GF-D8 (cell line): ENCODE data around the gene TIFAB.
"Not testable (repeated sequence)": the region's sequence is repeated elsewhere in the genome, so short reads cannot be mapped to it uniquely, and the experiment has no call there.

ENCODE experiments used
- DNase-seq: peaks from one replicate; lab custom pipeline; 2025; lab: John Stamatoyannopoulos, UW

The TIFAB gene

GRCh38 chr5:135452321-135453030 lies at the start of gene TIFAB:
TIFAB (minus strand) TSS chr5:135452351; CDS start chr5:135449939, 2,412 bp downstream.
- no peak for DNase-seq

GRCh38 chr5:135498637-135498995 lies 46.5 kb upstream of the TIFAB start:
- no peak for DNase-seq

GRCh38 chr5:135497971-135498636 lies 46.0 kb upstream of the TIFAB start:
- DNase-seq = no peak

DNA sequence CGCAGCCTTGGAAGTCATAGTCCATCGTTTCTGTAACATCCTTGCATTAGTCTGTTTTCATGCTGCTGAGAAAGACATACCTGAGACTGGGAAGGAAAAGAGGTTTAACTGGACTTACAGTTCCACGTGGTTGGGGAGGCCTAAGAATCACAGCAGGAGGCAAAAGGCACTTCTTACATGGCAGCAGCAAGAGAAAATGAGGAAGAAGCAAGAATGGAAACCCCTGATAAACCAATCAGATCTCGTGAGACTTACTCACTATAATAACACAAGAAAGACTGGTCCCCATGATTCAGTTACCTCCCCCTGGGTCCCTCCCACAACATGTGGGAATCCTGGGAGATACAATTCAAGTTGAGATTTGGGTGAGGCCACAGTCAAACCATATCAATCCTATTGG lies 43.4 kb upstream of the TIFAB start:
- not testable (repeated sequence) for DNase-seq

DNA sequence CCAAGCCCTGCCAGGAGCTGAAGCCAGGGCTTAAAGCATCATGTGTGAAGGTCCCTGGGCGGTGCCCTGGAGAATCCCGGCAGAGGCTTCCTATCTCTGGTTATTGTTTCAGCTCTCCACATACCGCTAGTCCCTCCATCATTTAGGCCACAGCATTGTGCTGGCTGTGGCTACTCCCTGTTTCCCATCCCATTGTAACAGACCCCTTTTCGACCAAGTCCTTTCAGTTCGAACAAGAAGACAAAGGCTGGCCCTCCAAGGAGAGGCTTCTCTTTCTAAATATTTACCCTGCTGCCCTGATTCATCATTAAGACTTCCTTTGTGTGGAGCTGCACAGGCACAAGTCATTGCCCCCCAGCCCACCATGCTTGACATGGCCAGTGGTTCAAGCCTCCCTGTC lies 42.0 kb upstream of the TIFAB start:
- DNase-seq = no peak

GRCh38 chr5:135493406-135494180 lies 41.4 kb upstream of the TIFAB start:
- DNase-seq = no peak

DNA sequence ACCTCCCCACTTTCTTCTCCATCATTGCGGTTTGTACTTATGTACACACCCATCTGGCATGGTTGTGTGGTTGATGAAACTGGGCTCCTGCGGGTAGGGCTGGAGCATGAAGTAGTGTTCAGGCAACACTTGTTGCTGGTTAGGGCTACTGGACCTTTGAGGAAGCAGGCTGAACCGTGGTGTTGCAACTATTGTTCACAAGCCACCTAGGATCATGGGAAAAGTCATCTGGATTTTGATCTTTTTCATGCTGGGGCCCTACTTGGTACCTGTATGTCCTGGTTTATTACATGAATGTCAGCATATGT lies 40.1 kb upstream of the TIFAB start:
- DNase-seq = no peak

- no peak for DNase-seq
Observed at GRCh38 chr5:135491552-135492318, 39.6 kb upstream of the TIFAB start.

DNA sequence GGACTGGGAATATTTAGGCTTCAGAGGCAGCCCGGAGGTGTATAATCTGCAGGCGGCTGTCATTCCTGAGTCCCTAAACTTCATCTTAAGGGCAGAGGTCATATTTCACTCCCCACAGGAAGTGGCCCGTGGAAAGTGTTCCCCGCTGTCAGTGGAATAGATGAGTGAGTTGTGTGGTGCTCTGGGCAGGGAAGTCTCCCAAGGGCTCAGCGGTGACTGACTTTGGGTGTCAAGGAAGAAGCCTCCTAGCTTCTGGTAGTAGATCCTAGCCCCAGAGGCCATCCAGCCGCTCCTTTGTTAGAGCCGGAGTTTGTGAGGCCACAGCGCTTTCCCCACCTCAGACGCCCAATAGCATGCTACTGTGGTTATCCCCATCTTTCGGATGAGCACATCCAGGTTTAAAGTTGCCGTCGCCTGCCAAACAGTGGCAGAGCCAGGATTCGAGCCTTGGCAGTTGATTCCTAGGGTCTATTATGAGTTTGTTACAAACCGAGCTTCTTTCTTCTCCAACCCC lies 38.9 kb upstream of the TIFAB start:
- no peak for DNase-seq

- no peak for DNase-seq
Observed at GRCh38 chr5:135490245-135491037, 38.3 kb upstream of the TIFAB start.

DNA sequence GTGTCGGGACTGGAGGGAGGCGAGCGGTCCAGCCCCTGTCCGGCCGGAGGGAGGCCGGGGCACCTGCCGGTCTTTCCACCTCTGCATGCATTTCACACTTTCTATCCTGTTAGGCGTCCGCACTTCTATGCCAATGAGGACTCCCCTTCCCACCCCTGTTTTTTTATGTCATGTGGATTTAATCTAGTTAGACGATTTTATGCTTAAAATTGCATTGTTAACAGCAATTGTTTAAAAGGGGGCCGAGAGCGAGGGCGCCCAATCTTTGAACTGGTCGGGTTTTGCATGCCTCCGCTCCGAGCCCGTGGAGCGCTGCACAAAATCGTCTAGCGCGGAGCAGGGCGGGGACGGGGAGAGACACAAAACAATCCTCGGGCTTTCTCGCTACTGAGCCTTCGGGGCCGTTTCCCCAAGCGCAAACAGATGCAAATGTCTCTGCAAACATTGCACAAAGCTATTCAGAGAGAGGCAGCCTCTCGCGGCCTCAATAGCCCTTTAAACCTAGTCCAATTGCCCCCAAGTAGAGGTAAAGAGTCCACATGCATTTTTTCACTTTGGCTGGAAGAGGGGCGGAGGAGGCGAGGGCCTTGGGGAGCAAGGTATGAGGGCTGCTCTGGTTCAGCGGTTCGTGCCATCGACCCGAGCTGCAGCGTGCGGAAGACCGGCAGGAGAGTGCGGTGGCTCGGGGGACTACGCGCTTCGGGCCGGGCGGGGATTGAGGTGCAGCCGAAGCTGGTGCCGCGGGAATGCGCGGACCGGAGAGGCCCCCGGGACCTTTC lies 37.5 kb upstream of the TIFAB start:
- DNase-seq = no peak

DNA sequence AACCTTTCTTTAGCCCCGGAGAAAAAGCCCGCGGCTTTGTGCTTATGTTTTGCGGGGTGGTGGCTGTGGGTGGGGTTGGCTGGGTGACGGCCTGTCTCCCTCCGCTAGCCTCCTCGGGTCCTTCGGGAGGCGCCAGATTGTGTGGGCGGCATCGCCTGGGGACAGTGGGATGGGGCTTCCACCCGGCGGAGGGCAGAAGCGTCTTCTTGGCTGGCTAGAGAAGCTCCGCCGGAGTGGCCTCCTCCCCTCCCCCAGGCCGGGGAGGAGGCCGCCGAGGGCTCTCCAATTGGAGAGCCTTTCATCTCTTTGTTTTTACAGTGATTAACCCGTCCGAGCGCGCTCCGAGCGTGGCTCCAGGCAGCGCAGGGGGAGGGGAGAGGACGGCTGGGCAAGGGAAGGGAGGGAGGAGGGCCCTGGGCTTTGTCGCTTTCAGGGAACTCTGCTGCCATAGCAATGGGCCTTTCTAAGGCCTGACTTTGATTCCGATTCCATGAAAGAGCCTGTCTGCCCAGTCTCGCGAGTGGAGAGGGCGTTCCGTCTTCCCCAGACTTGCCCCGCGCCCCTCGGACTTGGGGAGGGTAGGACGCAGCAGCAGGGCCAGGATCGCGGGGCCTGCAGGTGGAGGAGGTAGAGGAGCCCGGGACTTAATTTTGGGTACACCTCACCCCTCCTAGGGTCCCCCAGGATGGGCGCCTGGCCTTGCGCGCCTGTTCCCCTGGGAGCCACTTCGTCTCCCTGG lies 36.7 kb upstream of the TIFAB start:
- no peak for DNase-seq

DNA sequence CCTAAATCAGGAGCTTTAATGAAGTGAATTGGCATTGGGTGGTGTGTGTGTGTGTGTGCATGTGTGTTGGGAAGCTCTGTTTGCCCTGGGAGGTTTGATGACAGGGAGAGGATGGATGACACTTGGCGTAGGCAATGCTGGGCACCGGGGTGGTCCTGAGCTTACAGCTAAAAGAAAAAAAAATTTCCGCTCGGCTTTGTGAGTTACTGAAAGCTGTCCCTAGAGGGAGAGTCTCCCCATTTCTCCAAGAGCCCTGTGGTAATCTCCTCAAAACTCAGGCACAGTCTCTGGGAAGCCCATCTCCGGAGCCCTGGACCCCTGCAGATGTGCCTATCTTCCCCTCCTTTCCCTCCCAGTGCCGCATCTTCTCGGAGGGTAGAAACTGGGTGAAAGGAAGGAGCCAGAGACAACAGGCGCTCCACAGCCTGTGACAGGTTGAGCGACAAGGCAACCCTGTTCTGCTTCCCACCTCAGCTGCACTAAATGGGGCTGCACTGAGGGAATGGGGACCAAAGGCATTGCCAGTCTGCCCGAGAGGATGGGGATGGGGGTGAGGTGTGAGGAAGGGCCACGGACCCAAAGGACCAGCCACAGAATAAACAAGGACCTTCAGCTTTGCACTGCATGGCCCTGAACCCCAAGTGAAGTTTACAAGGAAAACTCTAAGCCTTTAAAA lies 35.8 kb upstream of the TIFAB start:
- no peak for DNase-seq

GRCh38 chr5:135487037-135487395 lies 34.9 kb upstream of the TIFAB start:
- no peak for DNase-seq

GRCh38 chr5:135486131-135487036 lies 34.2 kb upstream of the TIFAB start:
- no peak for DNase-seq

- no peak for DNase-seq
Observed at GRCh38 chr5:135484674-135485086, 32.5 kb upstream of the TIFAB start.

DNA sequence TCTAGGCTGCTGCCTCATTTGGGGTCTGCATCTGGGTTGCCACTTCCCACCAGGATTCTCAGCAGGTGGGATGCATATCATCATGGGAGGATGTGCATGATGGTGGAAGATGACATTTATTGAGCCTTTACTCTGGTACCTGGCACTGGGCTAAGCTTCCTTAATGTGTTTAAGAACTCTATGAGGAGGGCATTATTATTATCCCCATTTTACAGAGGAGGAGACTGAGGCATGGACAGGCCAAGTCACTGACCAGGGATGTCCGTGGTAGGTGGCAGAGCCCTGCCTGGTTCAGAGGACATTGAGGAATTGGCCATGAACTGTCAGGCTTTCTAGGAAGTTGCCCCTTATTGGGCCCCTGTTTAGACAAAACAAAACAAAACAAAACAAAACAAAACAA lies 31.1 kb upstream of the TIFAB start:
- no peak for DNase-seq

DNA sequence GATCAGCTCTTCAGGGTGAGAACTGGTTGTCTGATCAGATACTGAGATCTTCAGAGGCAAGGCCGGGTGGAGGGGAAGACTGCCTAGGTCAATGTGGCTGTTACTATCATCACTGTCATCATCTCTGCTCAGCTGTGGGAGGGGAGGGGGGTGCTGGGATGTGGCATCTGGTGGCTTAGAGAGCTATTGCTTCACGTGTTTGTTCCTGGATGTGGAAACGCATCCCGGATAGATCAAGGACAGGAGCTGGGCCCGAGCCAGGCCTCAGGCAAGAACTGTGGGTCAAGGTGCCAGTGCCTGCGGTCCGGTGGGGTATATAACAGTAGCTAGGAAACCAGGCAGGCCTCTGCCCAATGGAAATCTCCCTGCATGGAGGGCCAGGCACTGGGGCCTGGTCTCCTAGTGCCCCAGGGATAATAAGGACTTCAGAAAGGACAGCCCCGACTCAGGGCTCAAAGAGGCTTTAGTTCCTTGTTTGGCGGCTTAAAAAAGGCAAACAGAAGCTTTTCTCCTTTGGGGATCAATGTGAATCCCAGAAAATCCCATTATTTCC lies 30.3 kb upstream of the TIFAB start:
- DNase-seq = peak; percentile 20
